HUES64 (cell line): ENCODE results near the gene NECAB3.

Experiments used
- H3K27ac ChIP-seq: 2 replicates; pipeline ENCODE4 v1.7.0; 2013; ENCODE audit warnings: low read depth, low read length, inconsistent platforms
- H3K27me3 ChIP-seq: 2 replicates; pipeline ENCODE4 v1.6.1; 2013; ENCODE audit warnings: mild to moderate bottlenecking, low read length; ENCODE audit not compliant: insufficient read depth
- H3K36me3 ChIP-seq: 2 replicates; pipeline ENCODE4 v1.6.1; 2013; ENCODE audit warnings: mild to moderate bottlenecking, low read length; ENCODE audit not compliant: insufficient read depth
- H3K4me1 ChIP-seq: 2 replicates; pipeline ENCODE4 v1.6.1; 2013; ENCODE audit warnings: mild to moderate bottlenecking, low read length, moderate library complexity; ENCODE audit not compliant: insufficient read depth
- H3K4me3 ChIP-seq: 2 replicates; pipeline ENCODE4 v1.5.1; 2013; ENCODE audit warnings: mild to moderate bottlenecking, low read length, moderate library complexity
- H3K9ac ChIP-seq: 2 replicates; pipeline ENCODE4 v1.6.1; 2013; ENCODE audit warnings: mild to moderate bottlenecking, low read depth, low read length
- H3K9me3 ChIP-seq: 2 replicates; pipeline ENCODE4 v1.6.1; 2013; ENCODE audit warnings: low read depth, low read length; ENCODE audit not compliant: insufficient read depth
- WGBS: fragments of 150-250, 120-280 bp; methylation state at CpG from one replicate; pipeline ENCODE4 v1.1.7; 2013; ENCODE audit warnings: missing lambda C conversion rate; 5-methylcytosine and 5-hydroxymethylcytosine counted together

NECAB3 gene

DNA sequence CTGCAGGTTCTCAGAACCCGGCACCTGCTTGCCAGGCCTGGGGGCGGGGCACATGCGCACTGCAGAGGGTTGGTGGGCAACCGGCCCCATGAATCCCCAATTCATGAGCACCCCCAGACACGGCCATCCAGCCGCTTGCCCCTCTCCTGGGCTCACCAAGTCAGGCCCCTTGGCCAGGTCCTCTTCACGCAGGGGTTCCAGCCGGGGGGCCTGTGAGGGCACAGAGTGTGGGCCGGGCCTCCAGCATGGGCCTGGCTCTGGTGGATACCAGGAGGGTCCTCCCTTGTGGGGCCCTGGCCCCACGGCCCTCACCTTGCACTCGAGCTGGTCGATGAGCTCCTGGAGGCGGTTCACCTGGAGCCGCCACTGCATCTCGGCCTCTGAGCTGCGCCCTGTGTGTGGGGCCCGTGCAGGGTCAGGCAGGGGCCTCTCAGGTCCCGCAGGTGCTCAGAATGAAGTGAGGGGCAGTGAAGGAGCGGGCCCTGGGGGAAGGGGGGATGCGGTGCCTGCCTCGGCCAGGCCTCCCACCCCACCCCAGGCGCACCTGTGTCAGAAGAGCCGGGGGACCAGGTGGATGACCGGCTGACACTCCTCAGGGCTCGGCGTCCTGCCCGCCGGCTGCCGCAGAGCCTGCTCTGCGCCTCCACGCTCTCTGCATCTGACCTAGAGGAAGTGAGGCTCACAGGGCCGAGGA is 14.7 kb downstream of the NECAB3 start:
- Histone ChIP-seq H3K27ac (no peak overlapping the region), H3K4me1 (peaks cover 4% of the 10 kb centered on the region; the same call in 1 of the 2 replicates), H3K9me3 (no peaks in the 10 kb centered on the region), H3K36me3 (peaks cover 16% of the 10 kb centered on the region; the same call in 1 of the 2 replicates), H3K4me3 (no peak overlapping the region), H3K27me3 (no peaks in the 10 kb centered on the region), H3K9ac (no peak overlapping the region)
- 95% methylated on average over 32 of the region's 32 CpGs for WGBS

DNA sequence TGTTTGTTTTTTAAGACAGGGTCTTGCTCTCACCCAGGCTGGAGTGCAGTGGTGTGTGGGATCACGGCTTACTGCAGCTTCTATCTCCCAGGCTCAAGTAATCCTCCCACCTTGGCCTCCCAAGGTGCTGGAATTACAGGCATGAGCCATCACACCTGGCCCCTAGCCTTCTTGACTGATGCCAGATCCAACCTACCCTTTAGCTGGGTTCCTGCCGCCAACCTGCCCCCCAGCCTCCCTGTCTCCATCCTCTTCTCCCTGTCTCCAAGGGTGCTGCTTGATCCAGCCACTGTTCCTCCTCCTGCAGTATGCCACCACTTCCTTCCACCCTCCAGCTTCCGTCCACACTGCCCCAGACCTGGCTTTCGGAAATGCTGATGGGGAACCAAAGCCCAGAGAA is 15.3 kb downstream of the NECAB3 start:
- H3K9me3 ChIP-seq = no peaks in the 10 kb centered on the region
- H3K9ac ChIP-seq = no peak overlapping the region
- no peaks in the 10 kb centered on the region for H3K27me3 ChIP-seq
- H3K36me3 ChIP-seq = peaks cover 16% of the 10 kb centered on the region; the same call in 1 of the 2 replicates
- no peak overlapping the region for H3K4me3 ChIP-seq
- 93% methylated on average over 4 of the region's 4 CpGs for WGBS
- no peak overlapping the region for H3K27ac ChIP-seq
- H3K4me1 ChIP-seq = peaks cover 4% of the 10 kb centered on the region; the same call in 1 of the 2 replicates

DNA sequence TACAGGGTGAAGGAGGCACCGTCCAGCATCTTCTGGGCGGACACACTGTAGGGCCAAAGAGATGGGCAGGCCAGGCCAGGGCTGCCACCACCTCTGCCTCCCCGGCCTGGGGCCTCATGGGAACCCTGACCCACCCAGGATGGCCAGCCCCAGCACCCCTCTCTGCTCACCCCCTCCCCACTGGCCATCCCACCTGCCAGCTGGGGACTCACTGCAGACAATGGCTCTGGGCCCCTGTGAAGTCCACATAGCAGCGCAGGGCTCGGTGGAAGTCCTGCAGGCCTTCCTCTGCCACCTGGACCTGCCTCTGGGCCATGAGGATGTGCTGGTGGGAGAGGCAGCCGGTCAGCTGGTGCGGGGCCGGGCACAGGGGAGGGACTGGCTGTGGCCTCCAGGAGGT is 15.7 kb downstream of the NECAB3 start:
- Histone ChIP-seq H3K9me3 (no peaks in the 10 kb centered on the region), H3K4me3 (no peak overlapping the region), H3K27me3 (no peaks in the 10 kb centered on the region), H3K27ac (no peak overlapping the region), H3K36me3 (peaks cover 16% of the 10 kb centered on the region; the same call in 1 of the 2 replicates), H3K4me1 (peaks cover 6% of the 10 kb centered on the region; the same call in 1 of the 2 replicates), H3K9ac (no peak overlapping the region)
- WGBS = 97% methylated on average over 8 of the region's 8 CpGs

DNA sequence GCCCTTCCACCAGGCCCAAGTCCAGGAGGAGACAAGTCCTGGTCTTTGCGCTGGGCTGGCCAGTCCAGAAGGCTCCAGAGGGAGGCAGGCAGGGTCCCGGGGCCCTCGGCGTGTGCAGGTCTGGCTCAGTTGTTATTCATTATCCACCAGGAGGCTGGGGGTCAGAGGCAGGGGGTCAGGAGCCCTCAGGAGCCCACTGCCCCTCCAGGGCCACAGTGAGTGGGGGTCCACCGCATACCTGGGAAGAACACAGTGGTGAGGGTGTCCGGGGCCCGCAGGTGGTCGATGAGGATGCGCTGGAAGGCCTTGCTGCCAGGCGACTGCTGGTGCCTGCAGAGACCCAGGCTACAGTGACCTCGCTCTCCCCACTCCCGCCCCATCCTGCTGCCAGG is 16.5 kb downstream of the NECAB3 start:
- no peak overlapping the region for H3K27ac ChIP-seq
- no peaks in the 10 kb centered on the region for H3K9me3 ChIP-seq
- H3K4me3 ChIP-seq = no peak overlapping the region
- no peak overlapping the region for H3K9ac ChIP-seq
- H3K27me3 ChIP-seq = no peaks in the 10 kb centered on the region
- peaks cover 4% of the 10 kb centered on the region; the same call in 1 of the 2 replicates for H3K4me1 ChIP-seq
- WGBS = 93% methylated on average over 12 of the region's 12 CpGs
- peaks cover 16% of the 10 kb centered on the region; the same call in 1 of the 2 replicates for H3K36me3 ChIP-seq

DNA sequence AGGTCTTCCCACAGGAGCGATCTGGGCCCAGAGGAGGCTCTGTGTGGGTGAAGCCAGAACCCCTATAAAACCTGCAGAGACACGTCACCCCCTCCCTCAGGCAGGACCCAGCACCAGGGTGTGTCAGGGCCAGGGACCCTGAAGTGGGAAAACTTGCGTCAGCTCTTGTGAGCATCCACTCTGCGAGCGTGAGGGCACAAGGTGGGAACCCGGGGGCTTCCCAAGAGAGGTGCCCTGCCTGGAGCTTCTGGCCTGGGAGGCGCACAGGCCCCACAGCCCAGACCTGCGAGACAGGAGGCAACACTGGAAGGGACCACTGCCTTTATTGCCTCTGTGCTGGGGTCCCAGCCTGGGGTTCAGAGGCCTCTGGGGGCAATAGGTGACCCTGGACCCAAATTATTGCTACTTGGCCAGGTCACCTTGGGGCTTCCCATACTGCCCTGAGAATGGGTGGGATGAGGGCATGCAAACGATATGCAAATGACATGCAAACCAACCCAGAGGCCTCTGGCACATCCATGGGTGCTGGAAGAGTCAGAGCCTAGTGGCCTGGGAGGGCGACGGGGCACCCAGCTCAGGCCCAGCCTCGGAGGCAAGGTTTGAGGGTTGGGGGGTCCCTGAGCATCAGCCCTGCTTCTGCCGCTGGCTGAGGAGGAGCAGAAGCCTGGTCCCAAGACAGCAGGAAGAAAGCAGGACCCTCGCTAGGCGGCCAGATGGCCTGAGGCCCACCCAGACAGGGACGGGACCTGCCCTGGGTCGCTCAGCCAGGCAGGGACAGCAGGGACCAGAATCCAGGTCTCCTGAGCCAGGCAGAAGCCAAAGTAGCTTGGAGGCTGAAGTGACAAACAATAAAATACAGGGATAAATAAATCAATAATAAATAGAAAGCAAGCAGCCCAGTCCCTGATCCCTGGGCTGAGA is 17.2 kb downstream of the NECAB3 start:
- H3K4me1 ChIP-seq = 0 out of 2 replicates have a peak, but pooled peaks cover 4% of the 10 kb centered on the region
- no peaks in the 10 kb centered on the region for H3K9me3 ChIP-seq
- H3K27ac ChIP-seq = no peak overlapping the region
- H3K36me3 ChIP-seq = peaks cover 16% of the 10 kb centered on the region; the same call in 1 of the 2 replicates
- WGBS = 94% methylated on average over 17 of the region's 17 CpGs
- no peaks in the 10 kb centered on the region for H3K27me3 ChIP-seq
- no peak overlapping the region for H3K9ac ChIP-seq
- no peak overlapping the region for H3K4me3 ChIP-seq

DNA sequence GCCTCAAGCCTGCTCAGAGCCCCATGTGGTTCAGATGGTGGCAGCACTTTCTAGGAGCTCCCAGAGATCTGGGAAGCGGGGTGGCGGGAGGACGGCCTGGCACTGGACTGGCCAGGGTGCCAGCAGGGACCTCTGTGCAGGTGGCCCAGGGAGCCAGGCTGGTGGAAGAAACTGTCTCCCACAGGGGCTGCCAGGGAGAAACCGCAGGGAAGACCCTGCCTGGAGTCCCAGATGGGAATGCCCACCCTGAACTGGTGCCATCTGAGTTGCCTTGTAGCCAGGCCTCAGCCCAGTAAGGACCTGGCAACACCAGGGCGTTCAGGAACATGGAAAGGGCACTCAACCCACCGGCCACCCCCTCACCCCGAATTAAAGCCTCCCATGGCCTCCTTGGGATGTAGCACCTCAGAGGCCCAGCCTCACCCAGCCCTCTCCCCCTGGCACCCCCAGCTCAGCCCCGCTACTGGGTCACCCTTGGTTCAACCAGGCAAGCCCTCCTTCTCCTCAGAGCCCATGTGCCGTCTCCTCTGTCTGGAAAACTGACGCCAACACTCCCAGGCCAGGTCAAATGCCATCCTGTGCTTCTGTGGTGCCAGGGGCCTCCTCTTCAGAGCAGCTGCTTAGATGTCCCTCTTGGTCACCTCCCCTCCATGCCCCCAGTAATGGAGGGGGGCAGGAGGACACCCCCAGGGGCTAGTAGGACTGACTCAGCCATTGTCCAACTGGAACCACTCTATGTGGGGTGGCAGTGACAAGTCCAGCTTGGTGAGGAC is 18.0 kb downstream of the NECAB3 start:
- no peak overlapping the region for H3K4me3 ChIP-seq
- H3K9me3 ChIP-seq = no peaks in the 10 kb centered on the region
- 94% methylated on average over 10 of the region's 10 CpGs for WGBS
- 0 out of 2 replicates have a peak, but pooled peaks cover 4% of the 10 kb centered on the region for H3K4me1 ChIP-seq
- H3K27me3 ChIP-seq = no peaks in the 10 kb centered on the region
- H3K27ac ChIP-seq = no peak overlapping the region
- H3K9ac ChIP-seq = no peak overlapping the region
- H3K36me3 ChIP-seq = peaks cover 16% of the 10 kb centered on the region; the same call in 1 of the 2 replicates

DNA sequence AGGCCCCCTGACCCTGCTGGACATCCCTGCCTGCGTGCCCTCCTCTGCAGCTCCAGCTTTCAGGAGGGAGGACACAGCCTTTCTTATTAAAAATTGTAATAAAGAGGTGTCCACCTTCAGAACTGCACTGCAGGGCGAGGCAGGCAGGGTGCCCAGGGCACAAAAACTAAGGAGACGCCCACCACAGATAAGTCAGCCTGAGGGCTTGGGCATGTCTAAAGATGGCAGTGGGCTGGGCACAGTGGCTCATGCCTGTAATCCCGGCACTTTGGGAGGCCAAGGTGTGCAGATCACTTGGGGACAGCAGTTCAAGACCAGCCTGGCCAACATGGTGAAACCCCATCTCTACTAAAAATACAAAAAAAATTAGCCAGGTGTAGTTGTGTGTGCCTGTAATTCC is 19.1 kb downstream of the NECAB3 start:
- H3K4me3 ChIP-seq = no peak overlapping the region
- H3K9ac ChIP-seq = no peak overlapping the region
- H3K9me3 ChIP-seq = no peaks in the 10 kb centered on the region
- H3K27ac ChIP-seq = no peak overlapping the region
- WGBS = 90% methylated on average over 4 of the region's 4 CpGs
- H3K27me3 ChIP-seq = no peaks in the 10 kb centered on the region
- H3K4me1 ChIP-seq = 0 out of 2 replicates have a peak, but pooled peaks cover 4% of the 10 kb centered on the region
- H3K36me3 ChIP-seq = peaks cover 16% of the 10 kb centered on the region; the same call in 1 of the 2 replicates

DNA sequence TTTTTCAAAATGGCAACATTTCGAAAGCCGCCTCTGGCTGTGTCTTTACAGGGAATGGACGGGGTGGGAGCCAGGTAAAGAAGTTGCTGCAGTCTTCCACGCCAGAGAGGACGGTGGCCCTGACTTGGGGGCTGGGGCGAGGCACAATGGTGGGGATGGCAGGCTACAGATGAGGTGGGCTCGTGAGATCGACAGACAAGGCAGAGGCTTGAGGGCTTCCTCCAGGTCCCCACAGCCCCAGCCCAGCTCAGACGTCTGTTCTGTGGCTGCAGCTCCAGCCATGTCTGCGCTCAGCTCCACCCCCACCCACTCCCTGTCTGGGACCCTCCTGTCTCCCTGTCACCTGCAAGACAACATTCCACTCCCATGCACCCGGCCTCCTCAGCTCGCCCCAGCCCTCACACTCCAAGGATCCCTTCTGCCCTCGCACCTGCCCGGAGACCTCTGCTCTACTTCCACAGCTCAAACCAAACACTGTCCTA is 19.5 kb downstream of the NECAB3 start:
- no peak overlapping the region for H3K9ac ChIP-seq

DNA sequence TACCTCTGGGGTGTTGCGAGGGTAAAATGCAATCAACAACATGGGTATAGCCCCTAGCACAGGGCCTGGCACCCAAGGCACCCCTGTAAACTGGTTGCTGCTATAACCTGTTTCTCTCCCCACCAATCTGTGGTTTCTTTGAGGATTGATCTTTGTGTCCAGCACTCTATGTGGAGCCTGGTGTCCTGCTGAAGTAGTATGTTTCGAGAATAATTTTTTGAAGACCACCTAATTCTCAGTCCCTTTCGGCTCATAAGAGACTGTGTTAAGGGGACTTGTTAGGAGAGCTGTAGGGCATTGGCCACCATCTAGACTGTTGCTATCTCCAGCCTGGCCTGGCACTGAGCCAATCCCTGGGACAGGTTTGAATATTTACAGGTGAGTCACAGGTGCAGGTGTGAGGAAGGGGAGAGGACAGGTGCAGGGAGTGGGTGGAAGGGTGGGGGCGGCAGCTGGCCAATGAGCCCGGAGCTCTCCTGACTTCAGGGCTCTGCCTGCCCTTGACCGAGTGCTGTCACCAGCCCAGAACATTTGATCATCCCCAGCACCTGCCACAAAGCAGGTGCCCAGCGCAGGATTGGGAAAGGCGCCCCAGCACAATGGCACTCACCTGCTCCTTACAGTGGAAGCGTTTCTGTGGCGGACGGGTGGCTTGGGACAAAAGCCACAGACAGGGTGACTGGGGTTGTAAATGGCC is 20.2 kb downstream of the NECAB3 start:
- no peak overlapping the region for H3K9ac ChIP-seq
- 0 out of 2 replicates have a peak, but pooled peaks cover 4% of the 10 kb centered on the region for H3K4me1 ChIP-seq
- H3K27ac ChIP-seq = no peak overlapping the region
- 94% methylated on average over 11 of the region's 11 CpGs for WGBS
- H3K27me3 ChIP-seq = no peaks in the 10 kb centered on the region
- no peaks in the 10 kb centered on the region for H3K9me3 ChIP-seq
- no peak overlapping the region for H3K4me3 ChIP-seq
- H3K36me3 ChIP-seq = peaks cover 11% of the 10 kb centered on the region; the same call in 1 of the 2 replicates

More for the DNA sequence above, 19.5 kb downstream of the NECAB3 start:
- no peaks in the 10 kb centered on the region for H3K9me3 ChIP-seq
- no peak overlapping the region for H3K27ac ChIP-seq
- H3K27me3 ChIP-seq = no peaks in the 10 kb centered on the region
- H3K36me3 ChIP-seq = peaks cover 16% of the 10 kb centered on the region; the same call in 1 of the 2 replicates
- no peak overlapping the region for H3K4me3 ChIP-seq
- WGBS = 89% methylated on average over 14 of the region's 14 CpGs
- H3K4me1 ChIP-seq = 0 out of 2 replicates have a peak, but pooled peaks cover 4% of the 10 kb centered on the region
